Mammary epithelial cell (primary cell): ENCODE data around the gene TCERG1L.

ENCODE experiments used
- EZH2 ChIP-seq: IDR thresholded peaks from 2 replicates; pipeline ENCODE4 v1.6.1; 2012; ENCODE audit warnings: low read length, inconsistent platforms, borderline replicate concordance
- TF ChIP-seq, protein P1 (sequence below), 2 donors: IDR thresholded peaks in 1 of 2; conservative IDR thresholded peaks in 1 of 2; 2 replicates each; pipeline ENCODE4 v1.5.1; 2011 to 2012; ENCODE audit warnings: inconsistent platforms in 2 of 2, low read length in 2 of 2, mild to moderate bottlenecking in 2 of 2, control low read depth in 1 of 2, low read depth in 1 of 2; ENCODE audit not compliant: insufficient read depth in 1 of 2; ENCODE audit errors: extremely low read depth in 1 of 2

DNA sequence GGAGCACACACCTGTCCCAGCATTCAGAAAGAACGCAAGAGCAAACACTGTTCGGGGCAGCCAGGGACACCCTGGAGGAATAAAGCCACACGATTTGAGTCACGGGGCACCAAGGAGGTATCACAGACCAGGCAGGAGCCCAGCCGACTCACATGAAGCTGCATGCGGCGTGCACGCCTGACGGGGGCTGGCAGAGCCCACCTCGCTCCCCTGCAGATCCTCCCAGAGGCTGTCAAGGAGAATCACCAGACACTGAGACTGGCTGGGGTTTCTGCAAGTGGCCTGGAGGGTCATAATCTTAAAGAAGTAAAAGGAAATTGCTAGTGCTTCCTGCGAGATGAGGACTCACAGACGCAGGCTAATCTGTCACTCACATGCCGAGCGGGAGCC lies 61.6 kb downstream of the TCERG1L start:
- TF ChIP-seq, protein P1, sequence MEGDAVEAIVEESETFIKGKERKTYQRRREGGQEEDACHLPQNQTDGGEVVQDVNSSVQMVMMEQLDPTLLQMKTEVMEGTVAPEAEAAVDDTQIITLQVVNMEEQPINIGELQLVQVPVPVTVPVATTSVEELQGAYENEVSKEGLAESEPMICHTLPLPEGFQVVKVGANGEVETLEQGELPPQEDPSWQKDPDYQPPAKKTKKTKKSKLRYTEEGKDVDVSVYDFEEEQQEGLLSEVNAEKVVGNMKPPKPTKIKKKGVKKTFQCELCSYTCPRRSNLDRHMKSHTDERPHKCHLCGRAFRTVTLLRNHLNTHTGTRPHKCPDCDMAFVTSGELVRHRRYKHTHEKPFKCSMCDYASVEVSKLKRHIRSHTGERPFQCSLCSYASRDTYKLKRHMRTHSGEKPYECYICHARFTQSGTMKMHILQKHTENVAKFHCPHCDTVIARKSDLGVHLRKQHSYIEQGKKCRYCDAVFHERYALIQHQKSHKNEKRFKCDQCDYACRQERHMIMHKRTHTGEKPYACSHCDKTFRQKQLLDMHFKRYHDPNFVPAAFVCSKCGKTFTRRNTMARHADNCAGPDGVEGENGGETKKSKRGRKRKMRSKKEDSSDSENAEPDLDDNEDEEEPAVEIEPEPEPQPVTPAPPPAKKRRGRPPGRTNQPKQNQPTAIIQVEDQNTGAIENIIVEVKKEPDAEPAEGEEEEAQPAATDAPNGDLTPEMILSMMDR (conservative IDR thresholded peaks at IDR 0.05 in 1 of 2, IDR thresholded peaks at IDR 0.05 in 1 of 2; ENCODE audit: extremely low read depth in 1 of 2, insufficient read depth in 1 of 2, low read depth in 1 of 2, low read length in 2 of 2), result no peak
- no peak for TF ChIP-seq EZH2
